ENCODE measurements around the gene EI24.

DNA sequence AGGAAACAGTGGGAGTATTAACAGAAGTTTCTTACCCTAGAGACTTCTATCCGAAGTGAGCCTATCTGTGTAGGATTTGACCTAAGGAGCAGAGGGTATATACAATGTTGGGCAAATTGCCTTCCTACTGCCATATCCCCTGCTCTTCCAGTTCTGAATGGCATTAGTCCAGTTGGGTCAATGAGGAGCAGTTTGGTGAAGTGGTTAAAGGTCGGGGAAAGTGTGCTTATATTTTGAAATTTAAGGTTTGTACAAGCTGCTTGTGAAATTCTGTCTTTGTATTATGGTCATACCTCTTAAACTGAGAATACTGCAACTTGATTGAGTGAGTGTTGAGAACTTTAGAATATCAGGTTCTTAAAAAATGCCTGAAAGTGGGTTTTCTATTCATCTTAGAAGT is 1.7 kb downstream of the EI24 start:
- TF ChIP-seq, protein P1, sequence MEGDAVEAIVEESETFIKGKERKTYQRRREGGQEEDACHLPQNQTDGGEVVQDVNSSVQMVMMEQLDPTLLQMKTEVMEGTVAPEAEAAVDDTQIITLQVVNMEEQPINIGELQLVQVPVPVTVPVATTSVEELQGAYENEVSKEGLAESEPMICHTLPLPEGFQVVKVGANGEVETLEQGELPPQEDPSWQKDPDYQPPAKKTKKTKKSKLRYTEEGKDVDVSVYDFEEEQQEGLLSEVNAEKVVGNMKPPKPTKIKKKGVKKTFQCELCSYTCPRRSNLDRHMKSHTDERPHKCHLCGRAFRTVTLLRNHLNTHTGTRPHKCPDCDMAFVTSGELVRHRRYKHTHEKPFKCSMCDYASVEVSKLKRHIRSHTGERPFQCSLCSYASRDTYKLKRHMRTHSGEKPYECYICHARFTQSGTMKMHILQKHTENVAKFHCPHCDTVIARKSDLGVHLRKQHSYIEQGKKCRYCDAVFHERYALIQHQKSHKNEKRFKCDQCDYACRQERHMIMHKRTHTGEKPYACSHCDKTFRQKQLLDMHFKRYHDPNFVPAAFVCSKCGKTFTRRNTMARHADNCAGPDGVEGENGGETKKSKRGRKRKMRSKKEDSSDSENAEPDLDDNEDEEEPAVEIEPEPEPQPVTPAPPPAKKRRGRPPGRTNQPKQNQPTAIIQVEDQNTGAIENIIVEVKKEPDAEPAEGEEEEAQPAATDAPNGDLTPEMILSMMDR (conservative IDR thresholded peaks at IDR 0.05 in 1 of 2, IDR thresholded peaks at IDR 0.05 in 1 of 2; ENCODE audit: low read depth in 1 of 2, low read length in 2 of 2), result no peak
- TF ChIP-seq EZH2 (IDR thresholded peaks at IDR 0.05; ENCODE audit: low read length, missing control alignments), result no peak
